Epithelial cell of prostate (primary cell): ENCODE measurements around the gene FARS2.

ENCODE experiments used
- DNase-seq: peaks from one replicate; pipeline ENCODE4 v3.0.0-alpha.2; 2011; ENCODE audit warnings: low read depth, low spot score
- H3K27ac ChIP-seq: fragments of 450-650 bp; 2 replicates; pipeline ENCODE4 v1.5.1; 2017; ENCODE audit warnings: mild to moderate bottlenecking

FARS2 gene

DNA sequence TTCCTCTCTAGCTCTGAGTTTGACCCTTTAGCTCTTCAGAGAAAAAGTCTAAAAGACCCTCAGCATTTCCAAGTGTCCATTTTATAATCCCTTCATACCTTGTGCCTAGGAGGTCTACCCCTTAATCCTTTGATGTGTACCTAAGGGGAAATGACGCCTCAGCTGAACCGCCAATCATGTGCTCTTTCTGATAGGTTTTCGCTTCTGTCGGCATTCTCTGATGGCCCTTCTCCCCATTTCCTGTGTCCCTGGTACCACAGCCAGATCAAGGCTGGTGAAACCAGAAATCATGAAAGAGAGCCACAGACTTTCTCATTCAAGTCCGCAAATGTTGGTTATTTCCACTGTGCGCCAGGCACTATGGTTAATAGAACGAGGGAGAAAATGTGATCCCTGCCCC, 333.9 kb downstream of the FARS2 start:
- H3K27ac ChIP-seq = no peak overlapping the region
- DNase-seq = no peak

DNA sequence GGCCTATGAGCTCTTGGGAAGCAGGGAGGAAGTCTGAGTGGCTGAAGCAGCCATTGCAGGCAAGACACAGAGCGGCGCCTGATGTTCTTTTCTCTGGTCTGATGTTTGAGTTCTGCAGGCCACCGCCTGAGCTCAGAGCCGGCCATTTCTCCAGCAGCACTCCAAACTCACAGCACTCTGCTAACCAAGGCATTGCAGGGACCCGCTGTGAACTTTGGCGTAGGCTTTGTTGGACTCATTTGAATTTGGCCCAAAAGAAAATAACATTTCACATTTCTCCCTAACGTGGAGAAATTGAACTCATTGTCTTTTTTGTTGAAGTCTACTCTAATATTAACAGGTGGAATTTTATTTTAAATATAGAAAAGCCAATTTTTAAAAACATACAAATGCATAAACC, 336.1 kb downstream of the FARS2 start:
- no peak for DNase-seq
- H3K27ac ChIP-seq = no peak overlapping the region

DNA sequence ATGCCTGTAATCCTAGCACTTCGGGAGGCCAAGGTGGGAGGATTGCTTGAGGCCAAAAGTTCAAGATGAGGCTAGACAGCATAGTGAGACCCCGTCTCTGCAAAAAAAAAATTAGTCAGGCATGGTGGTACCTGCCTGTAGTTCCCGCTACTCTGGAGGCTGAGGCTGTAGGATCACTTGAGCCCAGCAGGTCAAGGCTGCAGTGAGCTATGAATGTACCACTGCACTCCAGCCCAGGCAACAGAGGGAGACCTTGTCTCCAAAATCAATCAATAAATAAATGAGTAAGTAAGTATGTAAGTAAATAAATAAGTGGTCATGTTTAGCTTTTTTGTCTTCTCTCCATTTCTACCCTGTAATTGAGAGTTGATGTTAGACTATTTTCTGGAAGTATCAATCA, 336.8 kb downstream of the FARS2 start:
- H3K27ac ChIP-seq = no peak overlapping the region
- no peak for DNase-seq

DNA sequence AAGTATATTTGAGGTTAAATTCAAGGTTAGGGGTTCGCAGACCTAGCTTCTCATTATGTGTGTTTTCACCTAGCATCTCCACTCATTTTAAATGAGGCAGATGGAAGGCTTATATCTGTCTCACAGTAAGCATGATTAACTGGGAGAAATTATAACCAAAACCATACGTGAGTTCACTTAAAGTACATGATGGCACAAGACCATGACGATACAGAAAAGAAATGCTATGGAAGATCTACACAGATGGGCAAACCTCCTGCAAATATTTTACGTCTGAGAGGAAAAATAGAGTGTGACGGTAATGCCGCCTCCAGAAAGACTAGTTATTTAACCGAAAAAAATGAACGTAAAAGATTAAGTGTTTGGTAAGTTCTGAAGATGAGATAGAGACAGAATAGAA, 337.8 kb downstream of the FARS2 start:
- no peak overlapping the region for H3K27ac ChIP-seq
- no peak for DNase-seq

DNA sequence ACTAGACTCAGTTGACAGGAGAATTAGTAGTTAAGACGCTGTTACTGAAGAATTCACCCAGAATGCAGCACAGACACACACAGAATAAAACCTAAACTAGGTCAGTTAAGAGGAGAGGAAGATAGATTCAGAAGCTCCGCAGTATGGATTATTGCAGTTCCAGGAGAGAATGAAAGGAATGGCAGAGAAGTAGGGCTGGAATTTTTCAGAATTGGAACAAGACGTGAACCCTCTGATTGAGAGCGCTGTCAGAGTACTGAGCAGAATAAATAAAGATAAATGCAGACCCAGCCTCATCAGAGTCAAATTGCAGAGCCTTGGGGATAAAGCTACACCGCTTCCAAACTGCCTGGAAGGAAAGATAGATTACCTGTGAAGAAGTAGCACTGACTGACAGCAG, 344.6 kb downstream of the FARS2 start:
- no peak overlapping the region for H3K27ac ChIP-seq
- no peak for DNase-seq

DNA sequence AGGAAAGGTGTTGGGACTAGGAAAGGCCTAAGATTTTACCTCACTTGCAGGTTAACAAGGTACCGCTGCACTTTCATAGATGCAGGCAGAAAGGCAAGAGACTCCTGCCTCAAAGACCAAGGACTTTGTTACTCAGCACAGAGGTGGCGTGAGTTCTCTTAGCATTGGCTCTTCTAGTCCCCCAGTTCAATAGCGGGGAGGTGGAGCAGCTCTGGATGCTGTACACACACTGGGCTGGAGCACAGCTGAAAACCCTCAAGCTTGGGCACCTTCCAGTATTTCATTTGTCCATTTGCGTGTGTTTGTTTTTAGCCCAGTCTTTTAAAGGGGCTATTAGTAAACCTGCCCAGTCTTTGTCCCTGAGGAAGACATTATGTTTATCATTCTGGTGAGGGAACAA, 345.2 kb downstream of the FARS2 start:
- no peak overlapping the region for H3K27ac ChIP-seq
- no peak for DNase-seq

DNA sequence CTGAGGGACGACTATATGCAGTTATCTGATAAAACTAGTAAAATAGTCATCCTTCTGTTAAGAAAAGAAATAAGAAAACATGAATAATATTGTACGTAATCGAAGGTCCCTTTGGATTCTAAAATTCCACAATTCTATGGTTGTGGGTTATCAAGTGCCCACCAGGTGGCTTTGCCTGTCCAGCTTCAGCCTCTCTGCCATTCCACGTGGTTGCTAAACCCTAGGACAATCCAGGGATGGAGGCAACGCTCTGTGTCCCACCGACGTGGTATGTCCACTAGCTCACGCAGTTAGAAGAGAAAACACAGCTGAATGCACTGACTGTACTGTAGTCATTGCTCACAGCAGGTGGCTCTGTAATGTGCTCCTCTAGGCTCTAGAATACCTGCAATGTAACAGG, 349.3 kb downstream of the FARS2 start:
- no peak for DNase-seq

DNA sequence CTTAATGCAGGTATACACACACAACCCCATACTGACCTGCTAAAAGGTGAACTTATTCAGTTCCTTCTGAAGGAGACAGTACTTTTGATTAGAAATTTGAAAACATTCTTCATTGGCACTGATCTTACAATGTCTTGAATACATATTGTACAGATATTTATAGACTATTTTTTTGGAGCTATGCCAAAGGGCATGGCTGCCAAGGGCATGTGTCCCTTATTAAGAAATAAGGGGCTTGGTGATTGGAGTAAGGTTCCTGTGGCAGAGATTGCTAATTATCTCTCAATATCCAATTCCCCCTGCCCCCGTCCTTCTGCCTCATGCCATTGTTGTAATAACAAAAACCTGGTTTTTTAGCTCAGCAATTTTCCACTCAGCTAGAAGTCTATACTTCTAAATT, 355.9 kb downstream of the FARS2 start:
- H3K27ac ChIP-seq = no peak overlapping the region
- no peak for DNase-seq

More for the DNA sequence above, 349.3 kb downstream of the FARS2 start:
- no peak overlapping the region for H3K27ac ChIP-seq

DNA sequence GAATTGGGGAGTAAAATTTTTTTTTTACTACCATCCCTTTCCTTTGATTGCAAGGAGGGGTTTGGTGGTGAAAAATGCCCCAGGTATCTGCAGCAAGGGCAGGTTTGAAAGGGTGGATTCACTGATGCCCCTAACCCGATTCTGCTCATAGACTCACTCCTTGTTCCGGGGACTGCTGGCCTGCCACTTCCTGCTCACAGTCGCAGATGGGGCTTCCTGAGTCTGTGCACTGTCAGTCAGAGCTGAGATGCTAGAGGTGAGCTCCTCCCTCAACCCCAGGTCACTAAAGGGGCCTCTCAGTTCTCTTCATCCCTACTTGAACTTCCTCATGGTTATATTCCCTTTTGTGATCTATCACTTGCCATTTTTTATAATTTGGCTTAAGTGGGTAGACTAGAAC, 357.9 kb downstream of the FARS2 start:
- no peak overlapping the region for H3K27ac ChIP-seq
- DNase-seq = no peak

DNA sequence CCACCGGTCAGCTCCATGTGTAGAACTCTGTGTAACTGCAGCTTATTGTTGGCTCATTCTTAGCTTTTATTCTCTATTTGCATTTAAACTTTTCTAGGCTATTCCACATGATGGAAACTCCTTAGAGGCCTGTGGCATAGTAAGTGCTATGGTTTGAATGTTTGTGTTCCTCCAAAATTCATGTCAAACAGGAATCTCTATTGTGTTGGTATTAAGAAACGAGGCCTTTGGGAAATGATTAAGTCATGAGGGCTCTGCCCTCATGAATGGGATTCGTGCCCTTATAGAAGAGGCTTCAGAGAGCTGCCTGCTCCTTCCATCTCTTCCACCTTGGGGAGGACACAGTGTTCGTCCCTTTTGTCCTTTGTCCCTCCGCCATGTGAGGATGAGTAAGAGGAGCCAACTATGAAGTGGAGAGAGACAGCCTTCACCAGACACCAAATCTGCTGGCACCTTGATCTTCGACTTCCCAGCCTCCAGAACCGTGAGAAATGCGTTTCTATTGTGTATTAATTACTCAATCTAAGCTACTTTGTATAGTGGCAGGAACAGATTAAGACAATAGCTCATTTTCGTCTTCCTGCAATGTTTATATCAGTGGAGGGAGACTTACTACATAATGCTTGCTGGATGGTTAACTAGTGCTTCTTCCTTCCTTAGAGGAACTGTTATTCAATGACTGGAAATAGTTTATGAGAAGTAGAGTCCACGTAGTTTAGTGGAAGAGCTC, 361.1 kb downstream of the FARS2 start:
- no peak overlapping the region for H3K27ac ChIP-seq
- no peak for DNase-seq

DNA sequence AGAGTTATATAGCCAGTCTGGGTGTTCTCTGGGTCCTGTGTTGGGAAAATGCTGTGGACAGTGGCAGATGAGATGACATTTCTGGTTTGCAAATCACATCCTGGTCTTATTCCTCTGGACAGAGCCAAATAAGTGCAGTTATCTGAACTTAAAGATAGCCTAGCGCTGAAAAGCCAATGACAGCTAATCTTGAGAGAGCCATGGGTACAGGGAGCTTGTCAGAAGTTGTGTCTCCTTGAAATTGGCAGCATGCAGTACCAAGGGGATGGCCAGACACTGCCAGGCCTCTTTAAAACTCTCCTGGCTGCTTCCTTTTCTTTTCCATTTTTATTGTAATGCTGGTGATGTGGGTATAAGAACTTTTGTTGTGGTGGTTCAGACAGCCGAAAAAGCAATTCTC, 362.5 kb downstream of the FARS2 start:
- no peak overlapping the region for H3K27ac ChIP-seq
- DNase-seq = no peak

DNA sequence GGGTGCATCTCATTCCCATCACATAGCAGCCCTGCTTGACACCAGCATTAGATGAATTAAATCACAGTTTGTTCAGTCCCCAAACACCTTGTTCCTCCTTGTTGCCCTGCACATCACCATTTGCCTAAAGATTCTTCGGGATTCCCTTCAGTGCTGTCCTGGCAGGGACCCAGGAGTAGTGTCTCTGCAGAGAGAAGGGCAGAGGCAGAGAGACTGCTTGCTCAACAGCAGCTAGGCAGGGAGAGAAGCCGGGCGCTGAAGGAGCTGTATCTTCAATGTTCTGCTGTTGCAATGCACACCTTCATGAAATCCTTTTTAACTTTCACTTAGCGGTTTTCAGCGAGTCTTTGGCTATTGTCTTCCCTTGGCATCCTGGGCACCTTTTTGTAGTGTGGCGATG, 362.9 kb downstream of the FARS2 start:
- no peak overlapping the region for H3K27ac ChIP-seq
- no peak for DNase-seq

DNA sequence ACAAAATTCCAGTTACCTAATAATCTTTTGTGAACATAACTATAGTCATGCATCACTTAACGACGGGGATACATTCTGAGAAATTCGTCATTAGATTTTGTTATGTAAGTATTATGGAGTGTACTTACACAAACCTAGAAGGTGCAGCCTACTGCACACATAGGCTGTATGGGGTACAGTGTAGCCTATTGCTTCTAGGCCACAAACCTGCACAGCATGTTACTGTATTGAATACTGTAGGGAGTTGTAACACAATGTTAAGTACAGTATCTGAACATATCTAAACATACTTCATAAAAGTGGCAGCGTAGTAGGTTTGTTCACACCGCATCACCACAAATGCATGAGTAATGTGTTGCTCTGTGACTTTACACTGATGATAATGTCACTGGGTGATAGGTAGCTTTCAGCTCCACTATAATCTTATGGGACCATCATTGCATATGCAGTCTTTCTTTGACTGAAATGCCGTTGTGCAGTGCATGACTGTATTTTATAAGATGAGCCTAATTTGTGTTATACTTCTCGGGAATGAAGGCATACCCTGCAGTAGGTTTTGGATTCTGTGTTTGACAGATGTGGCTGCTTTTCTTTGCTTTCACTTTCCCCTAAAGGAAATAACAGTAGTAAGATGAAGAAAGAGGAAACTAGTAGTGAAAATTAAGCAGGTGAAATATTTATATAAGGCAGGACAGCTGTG, 365.6 kb downstream of the FARS2 start:
- H3K27ac ChIP-seq = no peak overlapping the region
- DNase-seq = no peak

DNA sequence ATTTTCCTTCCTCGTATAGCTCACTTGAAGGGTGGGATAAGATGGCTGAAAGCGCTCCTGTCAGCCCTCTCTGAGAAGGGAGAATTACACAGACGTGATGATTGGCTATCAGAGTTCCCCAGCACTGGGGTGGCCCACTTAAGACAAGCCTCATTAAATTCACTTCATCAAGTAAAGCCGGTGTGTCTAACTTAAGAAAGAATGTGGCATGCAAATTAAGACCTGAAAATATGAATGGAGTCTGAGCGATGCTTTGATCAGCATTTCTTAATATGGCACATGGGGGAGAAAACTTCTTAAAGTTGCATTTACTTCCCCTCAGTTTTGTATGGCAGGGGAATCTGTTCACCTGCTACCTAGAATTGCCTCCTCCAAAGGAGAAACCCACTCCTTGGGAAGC, 369.3 kb downstream of the FARS2 start:
- H3K27ac ChIP-seq = no peak overlapping the region
- DNase-seq = no peak

DNA sequence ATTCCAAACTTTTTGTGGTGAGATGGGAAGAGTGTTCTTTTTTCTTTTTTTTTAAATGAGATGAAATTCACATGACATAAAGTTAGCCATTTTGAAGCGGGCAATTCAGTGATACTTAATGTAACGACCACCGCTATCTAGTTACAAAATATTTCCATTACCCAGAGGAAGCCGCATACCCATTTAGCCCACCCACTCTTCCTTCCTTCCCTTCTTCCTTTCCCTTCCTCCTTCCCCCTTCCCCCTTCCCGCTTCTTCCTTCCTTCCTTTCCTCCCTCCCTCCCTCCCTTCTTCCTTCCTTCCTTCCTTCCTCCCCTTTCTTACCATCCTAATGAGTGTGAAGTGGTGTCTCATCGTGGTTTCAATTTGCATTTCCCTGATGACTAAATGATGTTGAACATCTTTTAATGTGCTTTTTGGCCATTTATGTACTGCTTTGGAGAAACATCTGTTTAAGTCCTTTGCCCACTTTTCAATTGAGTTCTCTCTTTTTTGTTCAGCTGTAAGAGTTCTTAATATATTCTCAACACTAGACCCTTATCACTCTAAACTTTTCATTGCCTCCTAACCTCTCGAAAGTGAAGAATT, 371.1 kb downstream of the FARS2 start:
- H3K27ac ChIP-seq = no peak overlapping the region
- no peak for DNase-seq

DNA sequence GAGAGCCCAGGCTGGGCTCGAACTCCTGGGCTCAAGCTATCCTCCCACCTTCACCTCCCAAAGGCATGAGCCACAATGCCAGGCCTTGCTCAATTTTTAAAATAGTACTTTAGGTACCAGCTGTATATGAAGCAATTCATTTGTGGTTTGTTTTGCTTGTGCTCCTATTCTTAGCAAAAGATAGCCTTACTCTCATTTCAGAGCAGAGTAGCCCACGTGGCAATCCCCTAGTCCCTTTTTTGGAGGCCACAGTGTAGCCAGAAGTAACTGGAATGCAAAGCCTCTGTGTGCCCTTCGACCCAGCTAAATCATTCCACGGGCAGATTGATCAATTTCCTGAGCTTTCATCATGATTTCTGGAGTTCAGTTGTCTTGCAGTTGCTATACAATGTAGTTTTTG, 373.2 kb downstream of the FARS2 start:
- no peak for DNase-seq
- H3K27ac ChIP-seq = no peak overlapping the region

DNA sequence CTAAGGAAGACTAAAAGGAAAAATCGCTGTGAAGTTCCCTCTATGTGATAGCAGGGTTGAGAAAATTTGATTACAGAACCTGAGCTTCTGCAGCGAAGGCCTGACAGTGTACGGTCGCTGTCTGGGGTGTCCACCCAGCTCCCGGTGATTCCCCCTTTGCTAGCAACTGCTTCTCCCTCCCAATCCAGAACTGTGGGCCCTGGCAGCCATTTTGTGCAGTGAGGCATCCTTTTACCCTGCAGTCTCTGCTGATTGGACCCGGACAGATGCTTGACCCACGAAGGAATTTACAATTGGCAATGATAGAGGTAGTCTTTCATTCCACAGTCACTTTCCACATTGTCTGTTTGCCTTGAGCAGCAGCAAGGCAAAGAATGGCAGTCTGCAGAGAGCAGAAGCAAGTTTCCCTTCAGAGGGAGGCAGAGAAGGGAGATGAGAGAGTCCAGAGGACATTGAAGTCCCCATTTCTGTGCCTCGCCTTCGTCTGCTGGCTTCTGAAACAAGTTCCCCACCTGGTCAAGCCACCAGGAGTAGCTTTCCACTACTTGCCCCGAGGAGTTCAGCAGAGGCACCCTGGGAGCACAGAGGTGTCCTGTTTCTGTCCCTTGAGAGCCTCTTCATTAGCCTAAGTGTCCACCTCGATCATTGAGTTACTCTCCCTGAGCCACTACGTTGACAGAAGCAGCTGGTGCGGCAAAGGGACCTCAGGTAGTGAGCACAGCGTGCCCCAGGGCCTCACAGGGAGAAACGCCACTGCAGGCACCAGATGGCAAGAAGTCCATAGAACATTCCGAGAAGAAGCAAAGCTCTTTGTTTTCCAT, 375.1 kb downstream of the FARS2 start:
- no peak for DNase-seq
- no peak overlapping the region for H3K27ac ChIP-seq

DNA sequence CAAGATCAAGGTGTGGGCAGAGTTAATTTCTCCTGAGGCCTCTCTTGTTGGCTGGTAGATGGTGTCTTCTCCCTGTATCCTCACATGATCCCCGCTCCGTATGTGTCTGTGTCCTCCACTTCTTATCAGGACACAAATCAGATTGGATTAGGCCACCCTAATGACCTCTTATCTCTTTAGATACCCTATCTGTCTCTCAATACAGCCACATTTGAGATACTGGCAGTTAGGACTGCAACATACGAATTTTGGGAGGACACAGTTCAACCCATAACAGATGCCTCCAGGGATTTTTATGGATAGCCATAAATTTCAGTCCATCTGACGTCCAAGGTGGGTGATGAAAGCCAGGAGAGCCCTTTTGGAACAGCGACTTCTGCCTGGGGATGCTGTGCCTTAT, 376.4 kb downstream of the FARS2 start:
- H3K27ac ChIP-seq = no peak overlapping the region
- no peak for DNase-seq

DNA sequence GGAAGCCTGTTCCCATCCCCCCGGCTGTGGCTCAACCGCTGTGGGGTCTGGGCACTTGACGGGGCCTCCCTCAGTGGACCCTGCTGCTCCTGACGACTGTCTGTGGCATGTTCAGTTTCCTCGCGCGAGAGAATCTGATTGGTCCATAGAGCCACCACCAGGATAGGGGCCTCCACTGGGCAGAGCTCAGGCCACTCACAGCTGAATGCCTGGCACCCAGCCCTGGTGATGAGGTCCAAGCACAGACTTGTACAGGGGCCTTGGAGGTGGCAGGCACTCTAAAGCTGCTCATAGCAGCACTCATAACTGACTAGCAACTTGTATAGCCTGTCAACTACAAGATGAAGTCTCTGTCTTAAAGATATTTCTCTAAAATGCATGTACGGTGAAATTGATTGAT, 377.4 kb downstream of the FARS2 start:
- DNase-seq = no peak
- H3K27ac ChIP-seq = no peak overlapping the region

DNA sequence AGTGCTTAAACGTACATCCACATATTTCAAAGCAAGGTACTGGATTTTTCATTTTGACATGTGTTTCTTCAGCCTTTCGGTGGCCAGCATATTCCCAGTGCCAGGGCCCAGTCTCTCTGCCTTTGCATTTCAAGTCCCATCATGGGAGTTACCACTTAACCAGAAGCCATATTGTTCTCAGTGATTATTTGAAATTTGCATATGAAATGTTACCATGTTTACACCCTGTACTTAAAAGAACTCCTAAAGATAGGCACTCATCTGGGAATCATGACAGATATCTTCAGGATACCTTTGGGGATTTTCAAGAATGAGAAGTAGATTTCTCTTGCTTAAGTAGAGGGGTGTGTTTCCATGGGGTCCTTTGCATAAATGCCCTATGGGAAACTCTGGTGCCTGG, 377.9 kb downstream of the FARS2 start:
- no peak for DNase-seq

DNA sequence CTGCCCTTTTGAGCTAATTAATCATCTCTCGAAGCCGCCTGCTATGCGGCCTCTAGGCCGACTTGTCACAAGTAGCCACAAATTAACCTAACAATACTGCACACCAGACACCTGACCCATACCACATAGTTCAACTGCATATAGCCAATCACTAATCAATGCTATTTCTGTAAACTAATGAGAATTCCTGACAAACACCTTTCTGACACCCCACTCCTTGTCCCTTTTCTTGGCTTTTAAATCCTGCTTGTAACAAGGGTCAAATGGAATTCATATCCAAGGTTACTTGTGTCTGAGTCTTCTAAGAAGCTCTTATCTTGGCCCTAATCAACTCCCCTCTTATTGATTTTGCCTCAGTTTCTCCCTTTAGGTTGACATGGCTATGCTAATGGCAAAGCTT, 379.3 kb downstream of the FARS2 start:
- no peak overlapping the region for H3K27ac ChIP-seq
- DNase-seq = no peak

More for the DNA sequence above, 377.9 kb downstream of the FARS2 start:
- H3K27ac ChIP-seq = no peak overlapping the region
